Activated T-cell treated with anti-CD3 and anti-CD28 coated beads for 4 hours (primary cell): Measurements from ENCODE around the gene NUAK2.

Source experiments
- DNase-seq: peaks from one replicate; pipeline ENCODE4 v3.0.0-alpha.2; 2020

Gene NUAK2

GRCh38 chr1:205270764-205271163 lies 50.8 kb downstream of the NUAK2 start:
- no peak for DNase-seq

DNA sequence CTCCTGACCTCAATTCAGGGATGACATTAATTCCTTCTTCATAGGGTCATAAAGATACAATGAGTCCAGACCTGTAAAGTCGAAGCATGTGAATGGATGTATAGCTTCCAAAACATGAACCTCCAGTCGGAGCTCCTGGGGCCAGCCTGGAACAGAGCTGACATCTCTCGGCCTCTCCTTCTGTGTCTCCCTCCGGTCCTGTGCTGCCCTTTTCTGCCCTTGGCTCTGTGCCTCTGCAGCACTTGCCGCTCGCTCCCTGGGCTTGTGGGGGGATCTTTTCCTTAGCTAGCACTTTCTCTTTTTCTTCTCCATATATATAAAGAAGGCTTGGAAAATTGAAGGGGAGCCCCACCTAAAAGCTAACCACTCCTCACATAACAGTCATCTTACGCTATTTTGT lies 51.3 kb downstream of the NUAK2 start:
- no peak for DNase-seq

DNA sequence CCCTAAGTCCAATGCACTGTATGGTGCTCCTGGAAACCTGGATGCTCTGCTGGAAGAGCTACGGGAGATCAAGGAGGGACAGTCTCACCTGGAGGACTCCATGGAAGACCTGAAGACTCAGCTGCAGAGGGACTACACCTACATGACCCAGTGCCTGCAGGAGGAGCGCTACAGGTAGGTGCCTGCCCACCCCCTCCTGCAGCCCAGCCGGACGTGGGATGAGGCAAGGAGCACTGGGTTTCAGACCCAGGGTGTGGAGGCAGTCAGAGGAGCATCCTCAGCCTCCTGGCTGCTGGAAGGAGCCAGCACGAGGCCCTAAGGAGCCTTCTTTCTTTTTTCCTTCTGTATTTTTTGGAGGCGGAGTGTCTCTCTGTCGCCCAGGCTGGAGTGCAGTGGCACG lies 51.8 kb downstream of the NUAK2 start:
- no peak for DNase-seq

DNA sequence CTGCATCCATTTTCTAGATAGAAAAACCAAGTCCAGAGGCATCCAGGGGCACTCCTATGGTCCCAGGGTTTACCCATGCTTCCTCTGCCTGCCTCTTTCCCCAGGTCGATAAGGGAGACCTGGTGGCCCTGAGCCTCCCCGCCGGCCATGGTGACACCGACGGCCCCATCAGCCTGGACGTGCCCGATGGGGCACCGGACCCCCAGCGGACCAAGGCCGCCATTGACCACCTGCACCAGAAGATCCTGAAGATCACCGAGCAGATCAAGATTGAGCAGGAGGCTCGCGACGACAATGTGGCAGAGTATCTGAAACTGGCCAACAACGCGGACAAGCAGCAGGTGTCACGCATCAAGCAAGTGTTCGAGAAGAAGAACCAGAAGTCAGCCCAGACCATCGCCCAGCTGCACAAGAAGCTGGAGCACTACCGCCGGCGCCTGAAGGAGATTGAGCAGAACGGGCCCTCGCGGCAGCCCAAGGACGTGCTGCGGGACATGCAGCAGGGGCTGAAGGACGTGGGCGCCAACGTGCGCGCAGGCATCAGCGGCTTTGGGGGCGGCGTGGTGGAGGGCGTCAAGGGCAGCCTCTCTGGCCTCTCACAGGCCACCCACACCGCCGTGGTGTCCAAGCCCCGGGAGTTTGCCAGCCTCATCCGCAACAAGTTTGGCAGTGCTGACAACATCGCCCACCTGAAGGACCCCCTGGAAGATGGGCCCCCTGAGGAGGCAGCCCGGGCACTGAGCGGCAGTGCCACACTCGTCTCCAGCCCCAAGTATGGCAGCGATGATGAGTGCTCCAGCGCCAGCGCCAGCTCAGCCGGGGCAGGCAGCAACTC lies 52.5 kb downstream of the NUAK2 start:
- DNase-seq, result no peak

GRCh38 chr1:205267306-205267902 lies 54.1 kb downstream of the NUAK2 start:
- DNase-seq, result no peak

- DNase-seq, result no peak
Measured at GRCh38 chr1:205266611-205267305, 54.8 kb downstream of the NUAK2 start.

DNA sequence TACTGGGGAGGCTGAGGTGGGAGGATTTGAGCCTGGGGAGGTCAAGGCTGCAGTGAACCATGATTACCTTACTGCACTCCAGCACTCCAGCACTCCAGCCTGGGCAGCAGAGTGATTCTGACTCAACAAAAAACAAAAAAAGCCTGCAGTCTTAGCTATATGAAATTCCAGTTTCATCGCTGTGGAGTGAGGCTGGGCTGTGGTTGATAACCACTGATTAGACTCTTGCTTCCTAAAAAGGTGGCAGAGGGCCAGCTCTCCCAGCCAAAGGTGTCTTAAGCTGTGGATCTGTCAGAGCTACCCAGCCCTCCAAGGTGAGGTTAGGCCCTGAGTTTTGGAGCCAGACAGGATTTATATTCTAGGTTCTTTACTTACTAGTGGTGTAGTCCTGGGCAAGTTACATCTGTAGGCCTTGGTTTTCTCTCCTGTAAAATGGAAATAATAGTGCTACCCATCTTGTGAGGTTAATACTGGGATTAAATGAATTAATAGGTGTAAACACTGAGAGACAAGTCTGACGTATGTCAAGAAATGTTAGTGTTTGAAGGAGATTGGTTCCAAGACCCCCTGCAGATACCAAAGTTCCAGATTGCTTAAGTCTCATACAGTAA lies 57.9 kb downstream of the NUAK2 start:
- DNase-seq, result no peak

DNA sequence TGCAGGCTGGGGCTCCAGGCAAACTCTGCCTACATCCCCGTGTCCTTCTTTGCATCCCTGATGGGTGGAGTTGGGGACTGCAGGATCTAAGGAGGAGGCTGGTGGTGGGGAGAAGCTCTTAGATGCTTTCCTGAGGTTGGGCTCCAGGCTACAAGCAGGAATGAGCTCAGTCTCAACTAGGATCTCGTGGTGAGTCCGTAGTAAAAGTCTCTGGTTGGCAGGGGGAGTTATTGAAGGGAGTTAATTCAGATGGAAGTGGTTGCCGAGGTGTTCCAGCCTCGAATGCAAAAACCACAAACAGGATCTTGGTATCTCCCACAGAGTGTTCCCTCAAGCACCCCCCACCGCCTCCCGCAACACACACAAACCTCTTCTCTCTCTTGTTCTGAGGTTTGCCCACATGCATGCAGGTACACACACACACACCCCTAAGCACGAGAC lies 58.8 kb downstream of the NUAK2 start:
- no peak for DNase-seq

- no peak for DNase-seq
Measured at GRCh38 chr1:205261946-205262691, 59.4 kb downstream of the NUAK2 start.

GRCh38 chr1:205260948-205261732 lies 60.4 kb downstream of the NUAK2 start:
- DNase-seq, result no peak

DNA sequence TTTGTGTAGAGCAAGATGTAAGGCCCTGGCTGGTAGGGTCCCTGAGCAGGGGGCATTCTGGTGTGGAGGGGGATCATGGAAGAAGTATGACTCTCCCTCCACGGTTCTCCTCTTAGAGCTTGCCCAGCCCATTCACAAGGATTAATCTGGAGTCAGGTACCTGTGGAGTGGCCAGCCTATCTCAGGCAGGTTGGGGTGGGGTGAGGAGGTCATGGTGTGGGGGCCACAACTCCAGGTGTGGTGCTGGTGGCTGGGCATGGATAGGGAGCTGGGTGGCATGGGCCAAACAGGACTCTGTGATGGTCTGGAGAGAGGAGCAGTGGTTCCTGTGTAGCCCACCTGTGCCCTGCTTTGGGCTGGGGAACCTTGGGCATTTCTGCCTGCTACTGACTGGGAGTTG lies 61.5 kb downstream of the NUAK2 start:
- no peak for DNase-seq

GRCh38 chr1:205259324-205259832 lies 62.2 kb downstream of the NUAK2 start:
- no peak for DNase-seq

- DNase-seq, result no peak
Measured at GRCh38 chr1:205258719-205259118, 62.8 kb downstream of the NUAK2 start.

- no peak for DNase-seq
Measured at GRCh38 chr1:205258261-205258691, 63.3 kb downstream of the NUAK2 start.

DNA sequence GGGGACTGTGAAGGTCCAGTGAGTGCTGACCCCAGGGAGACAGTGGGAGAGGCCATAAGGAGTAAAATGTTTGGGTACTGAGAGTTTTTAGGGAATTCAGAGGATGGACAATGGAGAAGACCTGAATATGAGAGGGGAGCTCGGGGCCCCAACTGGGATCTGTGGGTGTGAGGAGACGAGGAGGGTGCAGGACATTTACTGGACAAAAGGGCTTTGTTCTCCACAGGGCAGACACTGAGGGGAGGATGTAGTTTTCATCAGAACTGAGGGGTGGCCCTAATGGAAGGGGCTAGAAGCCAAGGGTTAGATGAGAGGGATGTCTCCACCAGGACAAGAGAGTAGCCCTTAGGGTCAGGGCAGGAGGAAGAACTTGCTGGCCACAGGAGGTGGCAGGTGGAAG lies 63.8 kb downstream of the NUAK2 start:
- no peak for DNase-seq

DNA sequence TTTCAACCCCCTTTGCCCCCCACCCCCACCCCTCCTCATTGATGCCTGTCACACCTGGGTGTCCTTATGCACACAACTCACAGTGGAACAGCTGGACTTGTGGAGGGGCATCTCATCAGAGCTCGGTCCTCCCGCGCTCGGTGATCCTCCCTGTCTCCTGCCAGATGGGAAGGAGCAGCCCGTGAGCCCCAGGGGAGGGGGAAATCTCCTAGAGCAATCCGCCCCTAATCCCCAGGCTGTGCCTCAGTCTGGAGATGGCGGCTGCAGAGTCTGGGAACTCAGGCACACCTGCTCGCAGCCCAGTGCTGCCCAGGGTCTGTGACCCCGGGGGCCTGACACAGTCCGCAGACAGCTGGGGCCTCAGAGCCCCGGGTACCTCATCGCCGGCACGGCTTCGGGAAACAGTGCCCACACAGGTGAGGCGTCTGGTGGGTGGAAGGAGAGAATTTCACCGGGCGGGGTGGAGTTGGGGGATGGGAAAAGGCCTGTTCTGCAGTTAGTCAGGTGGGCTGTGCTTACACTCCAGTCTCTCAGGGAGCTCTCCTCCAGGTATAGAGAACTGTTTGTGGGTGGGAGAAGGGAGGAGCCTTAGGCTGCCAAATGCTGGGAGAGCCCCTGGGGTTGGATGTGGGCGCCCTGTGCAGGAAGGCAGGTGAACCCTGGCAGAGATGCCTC lies 64.5 kb downstream of the NUAK2 start:
- no peak for DNase-seq

- peak; percentile 83 for DNase-seq
Measured at GRCh38 chr1:205255941-205256780, 65.4 kb downstream of the NUAK2 start.
